Neural cell (in vitro differentiated cells): ENCODE measurements around the gene BRCA2. TPM values are rescaled to one million over a fixed set of nuclear protein-coding genes. Genes with fewer than 3 reads are reported as not detected.

Experiments
- H2AFZ ChIP-seq: fragments of 200-600, 300-800 bp; sonication (generic), shearing (Covaris generic); 2 replicates; pipeline ENCODE4 v1.6.0; 2014; ENCODE audit warnings: low read depth, mild to moderate bottlenecking, antibody characterized with exemption, low read length, moderate library complexity
- H3F3A ChIP-seq: fragments of 200-600 bp; shearing (Covaris generic); 2 replicates; pipeline ENCODE4 v1.6.1; 2016; ENCODE audit warnings: mild to moderate bottlenecking, moderate library complexity, mixed read lengths, antibody characterized with exemption, low read length; ENCODE audit not compliant: insufficient read depth, poor library complexity, severe bottlenecking
- H3K27ac ChIP-seq: fragments of 200-600, 300-800 bp; sonication (generic), shearing (Covaris generic); 2 replicates; pipeline ENCODE4 v1.5.1; 2014; ENCODE audit warnings: mild to moderate bottlenecking, low read length, moderate library complexity
- H3K27me3 ChIP-seq: fragments of 300-800, 200-600 bp; sonication (generic), shearing (Covaris generic); 2 replicates; pipeline ENCODE4 v1.6.0; 2014; ENCODE audit warnings: mild to moderate bottlenecking, low read depth, low read length, moderate library complexity; ENCODE audit not compliant: insufficient read depth
- H3K36me3 ChIP-seq: fragments of 300-800, 200-600 bp; sonication (generic), shearing (Covaris generic); 2 replicates; pipeline ENCODE4 v1.5.1; 2014; ENCODE audit warnings: mild to moderate bottlenecking, antibody characterized with exemption, low read length, moderate library complexity; ENCODE audit not compliant: insufficient read depth
- H3K4me2 ChIP-seq: fragments of 300-800, 200-600 bp; sonication (generic), shearing (Covaris generic); 2 replicates; pipeline ENCODE4 v1.6.0; 2014; ENCODE audit warnings: mild to moderate bottlenecking, low read length
- H3K4me3 ChIP-seq: fragments of 300-800, 200-600 bp; sonication (generic), shearing (Covaris generic); 2 replicates; pipeline ENCODE4 v1.5.1; 2014; ENCODE audit warnings: mild to moderate bottlenecking, low read length, moderate library complexity
- H3K79me2 ChIP-seq: fragments of 200-600 bp; shearing (Covaris generic); replicated peaks from 2 replicates; pipeline ENCODE4 v1.6.0; 2014; ENCODE audit warnings: mild to moderate bottlenecking, low read length, moderate library complexity; ENCODE audit not compliant: insufficient read depth
- H3K9ac ChIP-seq: fragments of 300-800, 200-600 bp; sonication (generic), shearing (Covaris generic); 2 replicates; pipeline ENCODE4 v1.6.1; 2016; ENCODE audit warnings: mild to moderate bottlenecking, low read length, mixed read lengths
- H3K9me2 ChIP-seq: fragments of 200-600 bp; shearing (Covaris generic); 2 replicates; pipeline ENCODE4 v1.6.1; 2016; ENCODE audit warnings: mild to moderate bottlenecking, low read length, mixed read lengths; ENCODE audit not compliant: insufficient read depth
- H3K9me3 ChIP-seq: fragments of 200-600, 300-800 bp; sonication (generic), shearing (Covaris generic); 2 replicates; pipeline ENCODE4 v1.6.1; 2016; ENCODE audit warnings: mild to moderate bottlenecking, mixed run types, low read length, moderate library complexity, mixed read lengths
- H4K20me1 ChIP-seq: fragments of 200-600 bp; shearing (Covaris generic); 2 replicates; pipeline ENCODE4 v1.6.1; 2016; ENCODE audit warnings: mild to moderate bottlenecking, mixed run types; ENCODE audit not compliant: insufficient read depth
- CTCF ChIP-seq: fragments of 450-650 bp; IDR thresholded peaks from 2 replicates; pipeline ENCODE4 v1.5.1; 2014; ENCODE audit warnings: antibody characterized with exemption, mild to moderate bottlenecking, moderate library complexity; ENCODE audit not compliant: poor library complexity, severe bottlenecking
- EP300 ChIP-seq: fragments of 450-650 bp; conservative IDR thresholded peaks from 2 replicates; pipeline ENCODE4 v1.6.1; 2014; ENCODE audit warnings: antibody characterized with exemption, mild to moderate bottlenecking, moderate library complexity; ENCODE audit not compliant: poor library complexity, severe bottlenecking
- EZH2 ChIP-seq: fragments of 200-600, 300-800 bp; shearing (Covaris generic), sonication (generic); IDR thresholded peaks from 2 replicates; pipeline ENCODE4 v1.6.1; 2014; ENCODE audit warnings: antibody characterized with exemption, low read length, borderline replicate concordance, mild to moderate bottlenecking; ENCODE audit not compliant: insufficient read depth, poor library complexity, severe bottlenecking
- MXI1 ChIP-seq: fragments of 450-650 bp; conservative IDR thresholded peaks from 2 replicates; pipeline ENCODE4 v1.6.1; 2014; ENCODE audit warnings: antibody characterized with exemption, mild to moderate bottlenecking; ENCODE audit not compliant: poor library complexity, severe bottlenecking
- POLR2AphosphoS5 ChIP-seq: IDR thresholded peaks from 2 replicates; pipeline ENCODE4 v1.6.1; 2012
- RAD21 ChIP-seq: fragments of 450-650 bp; conservative IDR thresholded peaks from 2 replicates; pipeline ENCODE4 v1.6.1; 2014; ENCODE audit warnings: antibody characterized with exemption, mild to moderate bottlenecking, moderate library complexity
- REST ChIP-seq: IDR thresholded peaks from 2 replicates; pipeline ENCODE4 v1.6.1; 2012; ENCODE audit warnings: borderline replicate concordance
- SMC3 ChIP-seq: fragments of 450-650 bp; conservative IDR thresholded peaks from 2 replicates; pipeline ENCODE4 v1.6.1; 2014; ENCODE audit warnings: antibody characterized with exemption, mild to moderate bottlenecking, moderate library complexity; ENCODE audit not compliant: poor library complexity
- TAF1 ChIP-seq: IDR thresholded peaks from 2 replicates; pipeline ENCODE4 v1.6.1; 2012; ENCODE audit warnings: low read depth
- polyA plus RNA-seq: library from polyadenylated mRNA; depleted of rRNA; stranded (reverse); fragments of >200 nt; gene quantifications from 2 replicates; pipeline ENCODE4 v1.2.3, GENCODE V29; 2014

Gene BRCA2
- polyA plus RNA-seq, 1 donor from 2014 or later = 0.11 TPM

DNA sequence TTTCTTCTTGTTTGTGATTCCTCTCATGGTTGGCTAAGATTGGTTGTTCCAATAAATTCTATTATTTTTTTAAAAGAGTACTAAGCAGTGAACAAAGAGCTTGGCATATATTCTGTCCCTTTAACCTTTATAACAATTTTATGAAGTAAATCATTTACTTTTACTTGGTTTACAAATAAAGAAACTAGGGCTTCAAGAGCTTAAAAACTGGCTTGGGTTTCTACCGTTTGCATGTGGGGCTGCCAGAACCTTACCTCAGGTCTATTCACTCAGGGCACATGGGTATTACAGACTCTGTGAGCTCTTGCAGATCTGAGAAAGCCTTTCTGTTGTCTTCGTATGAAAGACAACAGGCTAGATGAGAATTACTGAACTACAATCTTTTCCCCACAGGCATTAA, 99.3 kb downstream of the BRCA2 start:
- Histone ChIP-seq H3K9me3 (no peaks in the 10 kb centered on the region), H3K9me2 (no peaks in the 10 kb centered on the region), H3K4me3 (no peak overlapping the region), H3K79me2 (no peaks in the 10 kb centered on the region), H4K20me1 (no peaks in the 10 kb centered on the region), H3K36me3 (no peaks in the 10 kb centered on the region), H3K9ac (no peak overlapping the region), H3K4me2 (no peak overlapping the region), H3K27ac (no peak overlapping the region), H3F3A (no peaks in the 10 kb centered on the region), H2AFZ (no peak overlapping the region), H3K27me3 (peaks cover 7% of the 10 kb centered on the region)
- TF ChIP-seq CTCF (no peak), EZH2 (no peak), TAF1 (no peak), MXI1 (no peak), REST (no peak), RAD21 (no peak), SMC3 (no peak), POLR2AphosphoS5 (no peak), EP300 (no peak)

DNA sequence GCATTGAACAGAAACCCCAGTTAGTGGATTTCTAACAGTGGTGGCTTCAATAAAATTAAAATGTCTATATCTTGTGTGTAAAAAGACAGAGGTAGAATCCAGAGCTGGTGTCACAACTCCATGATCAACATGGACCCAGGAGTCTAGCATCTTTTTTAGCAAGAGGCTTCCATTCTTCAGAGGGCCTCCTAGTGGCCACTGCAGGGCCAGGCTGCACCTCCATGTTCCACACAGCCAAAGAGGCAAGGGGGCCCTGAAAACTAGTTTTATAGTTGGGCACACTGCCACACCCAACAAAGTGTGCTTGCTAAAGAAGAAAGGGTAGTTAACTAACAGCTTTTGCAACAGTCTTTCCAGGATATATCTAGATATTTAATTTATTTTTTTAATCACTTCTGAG, 99.7 kb downstream of the BRCA2 start:
- no peak overlapping the region for H3K4me3 ChIP-seq
- H3K36me3 ChIP-seq = no peaks in the 10 kb centered on the region
- H3K9me3 ChIP-seq = no peaks in the 10 kb centered on the region
- no peak overlapping the region for H2AFZ ChIP-seq
- TF ChIP-seq CTCF (no peak), MXI1 (no peak), RAD21 (no peak), EP300 (no peak), POLR2AphosphoS5 (no peak), REST (no peak), EZH2 (no peak), SMC3 (no peak), TAF1 (no peak)
- no peaks in the 10 kb centered on the region for H3F3A ChIP-seq
- H3K79me2 ChIP-seq = no peaks in the 10 kb centered on the region
- no peaks in the 10 kb centered on the region for H3K9me2 ChIP-seq
- H4K20me1 ChIP-seq = no peaks in the 10 kb centered on the region
- no peak overlapping the region for H3K4me2 ChIP-seq
- H3K27me3 ChIP-seq = peaks cover 4% of the 10 kb centered on the region
- H3K27ac ChIP-seq = no peak overlapping the region
- no peak overlapping the region for H3K9ac ChIP-seq
